Smooth muscle cell (in vitro differentiated cells): ENCODE data around the gene SUPT3H. TPM values are rescaled to one million over a fixed set of nuclear protein-coding genes. Genes with fewer than 3 reads are reported as not detected.

Experiments used
- DNase-seq: peaks from one replicate; lab custom pipeline; 2025; ENCODE audit not compliant: unreplicated experiment; lab: John Stamatoyannopoulos, UW
- H2AFZ ChIP-seq: fragments of 200-600 bp; sonication (generic); 2 replicates; pipeline ENCODE4 v1.6.0; 2016; ENCODE audit warnings: antibody characterized with exemption, low read depth, mild to moderate bottlenecking
- H3F3A ChIP-seq: fragments of 200-600 bp; sonication (generic); 2 replicates; pipeline ENCODE4 v1.6.0; 2017; ENCODE audit warnings: antibody characterized with exemption, low read depth
- H3K27ac ChIP-seq: fragments of 200-600 bp; sonication (generic); 2 replicates; pipeline ENCODE4 v1.5.1; 2016; ENCODE audit warnings: low read depth, mild to moderate bottlenecking
- H3K27me3 ChIP-seq: fragments of 200-600 bp; sonication (generic); 2 replicates; pipeline ENCODE4 v1.6.1; 2016; ENCODE audit warnings: low read depth, mild to moderate bottlenecking
- H3K36me3 ChIP-seq: fragments of 200-600 bp; sonication (generic); 2 replicates; pipeline ENCODE4 v1.5.1; 2016; ENCODE audit warnings: low read depth
- H3K4me1 ChIP-seq: fragments of 200-600 bp; sonication (generic); 2 replicates; pipeline ENCODE4 v1.5.1; 2016; ENCODE audit warnings: low read depth
- H3K4me2 ChIP-seq: fragments of 200-600 bp; sonication (generic); 2 replicates; pipeline ENCODE4 v1.6.0; 2016; ENCODE audit warnings: mild to moderate bottlenecking
- H3K4me3 ChIP-seq: fragments of 200-600 bp; sonication (generic); 2 replicates; pipeline ENCODE4 v1.5.1; 2016; ENCODE audit warnings: mild to moderate bottlenecking
- H3K79me2 ChIP-seq: fragments of 200-600 bp; sonication (generic); 2 replicates; pipeline ENCODE4 v1.6.0; 2016; ENCODE audit warnings: low read depth, mild to moderate bottlenecking
- H3K9ac ChIP-seq: fragments of 200-600 bp; sonication (generic); 2 replicates; pipeline ENCODE4 v1.6.0; 2016; ENCODE audit warnings: low read depth
- H3K9me3 ChIP-seq: fragments of 200-600 bp; sonication (generic); replicated peaks from 2 replicates; pipeline ENCODE4 v1.5.1; 2016; ENCODE audit warnings: low read depth
- H4K20me1 ChIP-seq: fragments of 200-600 bp; sonication (generic); 2 replicates; pipeline ENCODE4 v1.6.0; 2016; ENCODE audit warnings: low read depth
- CTCF ChIP-seq: fragments of 200-600 bp; sonication (generic); IDR thresholded peaks from 2 replicates; pipeline ENCODE4 v1.5.1; 2017; ENCODE audit warnings: borderline replicate concordance, mild to moderate bottlenecking, antibody characterized with exemption; ENCODE audit not compliant: insufficient read depth, poor library complexity, severe bottlenecking
- WGBS: methylation state at CpG from one replicate; pipeline ENCODE4 v1.1.7; 2016; ENCODE audit warnings: low lambda C conversion rate; 5-methylcytosine and 5-hydroxymethylcytosine counted together
- polyA plus RNA-seq: library from polyadenylated mRNA; unstranded; fragments of >200 nt; fragmentation: Nextera tagmentation; extraction: Ambion mirVana; gene quantifications from 2 replicates; pipeline ENCODE4 v1.2.1, GENCODE V29; 2016
- total RNA-seq: library from RNA; depleted of rRNA; stranded (reverse); fragments of >200 nt; gene quantifications from 2 replicates; pipeline ENCODE4 v1.2.3, GENCODE V29; 2014

SUPT3H gene
- total and polyA plus RNA-seq, 2 experiments from 2014 or later, result 19.4 to 22.9 TPM

- Histone ChIP-seq H3F3A (no peaks in the 10 kb centered on the region), H3K36me3 (no peaks in the 10 kb centered on the region), H2AFZ (no peak overlapping the region), H3K4me3 (no peak overlapping the region), H4K20me1 (no peaks in the 10 kb centered on the region), H3K4me1 (no peaks in the 10 kb centered on the region), H3K27me3 (no peaks in the 10 kb centered on the region), H3K4me2 (no peak overlapping the region), H3K9me3 (no peaks in the 10 kb centered on the region), H3K9ac (no peak overlapping the region), H3K27ac (no peak overlapping the region), H3K79me2 (no peaks in the 10 kb centered on the region)
- no peak for DNase-seq
- 95% methylated on average over 4 of the region's 4 CpGs for WGBS
- TF ChIP-seq CTCF, result no peak
Observed at GRCh38 chr6:45003387-45003786, 374.3 kb downstream of the SUPT3H start.

DNA sequence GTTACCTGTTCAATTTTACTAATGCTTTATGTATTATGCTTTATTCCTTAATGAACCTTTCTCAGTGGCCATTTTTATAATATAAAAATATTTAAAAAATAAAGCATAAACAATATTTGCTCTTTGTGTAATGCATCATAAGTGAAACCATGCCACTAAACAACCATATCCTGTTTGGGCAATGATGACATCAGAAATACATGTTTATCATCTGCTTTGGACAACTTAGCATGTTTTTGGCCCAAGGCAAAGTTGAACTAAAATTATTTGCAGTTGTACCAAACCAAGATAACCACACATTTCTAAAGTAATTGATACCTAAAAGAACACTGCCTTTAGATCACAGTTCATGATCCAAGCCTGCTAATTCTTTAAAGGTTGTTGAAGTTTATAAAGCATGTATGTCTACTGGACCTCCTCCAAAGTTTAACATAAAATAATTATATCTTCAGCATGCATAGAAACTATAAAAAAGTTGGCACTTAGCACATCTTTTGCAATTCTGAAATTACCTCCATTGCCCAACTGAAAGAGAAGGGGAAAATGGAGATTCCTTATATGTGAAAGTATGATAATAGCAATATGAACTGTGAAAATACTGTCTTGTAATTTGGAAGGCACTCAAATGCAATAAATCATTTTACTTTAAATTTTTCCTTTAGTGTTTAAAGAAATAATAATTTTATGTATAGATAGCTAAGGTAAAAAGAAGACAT lies 375.2 kb downstream of the SUPT3H start:
- Histone ChIP-seq H3K4me2 (no peak overlapping the region), H4K20me1 (no peaks in the 10 kb centered on the region), H3K9ac (no peak overlapping the region), H2AFZ (no peak overlapping the region), H3K4me3 (no peak overlapping the region), H3K27ac (no peak overlapping the region), H3F3A (no peaks in the 10 kb centered on the region), H3K27me3 (no peaks in the 10 kb centered on the region), H3K79me2 (no peaks in the 10 kb centered on the region), H3K4me1 (no peaks in the 10 kb centered on the region), H3K36me3 (no peaks in the 10 kb centered on the region), H3K9me3 (no peaks in the 10 kb centered on the region)
- TF ChIP-seq CTCF, result no peak
- DNase-seq, result no peak

DNA sequence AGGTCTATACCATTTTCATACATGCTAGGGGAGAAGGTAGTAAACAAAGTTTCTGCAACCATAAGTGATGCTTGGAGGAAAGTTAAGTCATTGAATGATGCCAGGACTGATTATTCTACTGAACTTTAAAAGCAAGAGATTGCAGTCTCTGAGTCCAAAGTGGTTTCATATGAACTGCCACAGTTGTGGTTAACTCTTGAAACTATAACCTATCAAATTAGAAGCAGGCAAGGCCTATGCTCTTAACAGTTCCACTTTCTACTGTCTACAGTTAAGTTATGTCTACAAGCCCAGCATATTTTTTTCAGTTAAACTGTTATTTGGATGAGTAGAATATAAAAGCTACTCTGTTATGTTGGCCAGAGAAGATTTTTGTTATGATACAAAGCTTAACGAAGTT lies 376.1 kb downstream of the SUPT3H start:
- Histone ChIP-seq H3K27ac (no peak overlapping the region), H2AFZ (no peak overlapping the region), H3K4me3 (no peak overlapping the region), H3K4me2 (no peak overlapping the region), H4K20me1 (no peaks in the 10 kb centered on the region), H3K4me1 (no peaks in the 10 kb centered on the region), H3F3A (no peaks in the 10 kb centered on the region), H3K9ac (no peak overlapping the region), H3K9me3 (no peaks in the 10 kb centered on the region), H3K36me3 (no peaks in the 10 kb centered on the region), H3K27me3 (no peaks in the 10 kb centered on the region), H3K79me2 (no peaks in the 10 kb centered on the region)
- TF ChIP-seq CTCF, result no peak
- no peak for DNase-seq
- 90% methylated on average over 1 of the region's 1 CpG for WGBS

GRCh38 chr6:45000833-45001232 lies 376.9 kb downstream of the SUPT3H start:
- no peak for DNase-seq
- Histone ChIP-seq H3F3A (no peaks in the 10 kb centered on the region), H3K27me3 (no peaks in the 10 kb centered on the region), H3K9me3 (no peaks in the 10 kb centered on the region), H3K36me3 (no peaks in the 10 kb centered on the region), H3K9ac (no peak overlapping the region), H3K79me2 (no peaks in the 10 kb centered on the region), H2AFZ (no peak overlapping the region), H3K4me3 (no peak overlapping the region), H4K20me1 (no peaks in the 10 kb centered on the region), H3K4me1 (no peaks in the 10 kb centered on the region), H3K4me2 (no peak overlapping the region), H3K27ac (no peak overlapping the region)
- no peak for TF ChIP-seq CTCF
